ENCODE results near the gene MVB12B.

DNA sequence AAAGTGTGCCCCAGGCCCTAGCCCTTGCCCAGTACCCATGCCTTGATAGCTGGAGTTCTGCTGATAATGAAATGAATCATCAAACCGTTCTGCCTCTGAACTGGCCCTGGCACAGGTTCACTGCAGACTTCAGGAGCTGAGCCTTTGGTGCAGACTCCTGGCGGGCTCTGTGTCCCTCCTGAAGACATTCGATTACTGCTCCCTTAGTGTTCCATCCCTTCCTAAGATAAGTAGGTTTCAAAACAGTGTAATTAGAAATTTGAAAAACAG, 97.2 kb downstream of the MVB12B start:
- TF ChIP-seq CHD1 (IDR thresholded peaks at IDR 0.05; ENCODE audit: low read depth, low read length) = no peak
- TF ChIP-seq, protein P1, sequence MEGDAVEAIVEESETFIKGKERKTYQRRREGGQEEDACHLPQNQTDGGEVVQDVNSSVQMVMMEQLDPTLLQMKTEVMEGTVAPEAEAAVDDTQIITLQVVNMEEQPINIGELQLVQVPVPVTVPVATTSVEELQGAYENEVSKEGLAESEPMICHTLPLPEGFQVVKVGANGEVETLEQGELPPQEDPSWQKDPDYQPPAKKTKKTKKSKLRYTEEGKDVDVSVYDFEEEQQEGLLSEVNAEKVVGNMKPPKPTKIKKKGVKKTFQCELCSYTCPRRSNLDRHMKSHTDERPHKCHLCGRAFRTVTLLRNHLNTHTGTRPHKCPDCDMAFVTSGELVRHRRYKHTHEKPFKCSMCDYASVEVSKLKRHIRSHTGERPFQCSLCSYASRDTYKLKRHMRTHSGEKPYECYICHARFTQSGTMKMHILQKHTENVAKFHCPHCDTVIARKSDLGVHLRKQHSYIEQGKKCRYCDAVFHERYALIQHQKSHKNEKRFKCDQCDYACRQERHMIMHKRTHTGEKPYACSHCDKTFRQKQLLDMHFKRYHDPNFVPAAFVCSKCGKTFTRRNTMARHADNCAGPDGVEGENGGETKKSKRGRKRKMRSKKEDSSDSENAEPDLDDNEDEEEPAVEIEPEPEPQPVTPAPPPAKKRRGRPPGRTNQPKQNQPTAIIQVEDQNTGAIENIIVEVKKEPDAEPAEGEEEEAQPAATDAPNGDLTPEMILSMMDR (conservative IDR thresholded peaks at IDR 0.05; ENCODE audit: low read depth, low read length) = no peak
